Suppressor macrophage (primary cell): ENCODE results near the gene P2RX7.

Experiments
- DNase-seq, 4 experiments: peaks; one replicate each; pipeline ENCODE4 v3.0.0-alpha.2; 2020 to 2022
- total RNA-seq, 17 experiments: gene quantifications; one replicate each; lab custom pipeline; 2026; ENCODE audit warnings: mixed read lengths in 6 of 17, inconsistent platforms in 3 of 17; lab: John Stamatoyannopoulos, UW

P2RX7 gene
- 65.1 to 1,310 (median 123) reads per million in 17 experiments for total RNA-seq

GRCh38 chr12:121132601-121133481, at the start of gene P2RX7:
Gene P2RX7 (plus strand): TSS chr12:121132876. CDS start chr12:121132971, 95 bp downstream.
- peak; percentile 81 to 93 (median 90) for DNase-seq

DNA sequence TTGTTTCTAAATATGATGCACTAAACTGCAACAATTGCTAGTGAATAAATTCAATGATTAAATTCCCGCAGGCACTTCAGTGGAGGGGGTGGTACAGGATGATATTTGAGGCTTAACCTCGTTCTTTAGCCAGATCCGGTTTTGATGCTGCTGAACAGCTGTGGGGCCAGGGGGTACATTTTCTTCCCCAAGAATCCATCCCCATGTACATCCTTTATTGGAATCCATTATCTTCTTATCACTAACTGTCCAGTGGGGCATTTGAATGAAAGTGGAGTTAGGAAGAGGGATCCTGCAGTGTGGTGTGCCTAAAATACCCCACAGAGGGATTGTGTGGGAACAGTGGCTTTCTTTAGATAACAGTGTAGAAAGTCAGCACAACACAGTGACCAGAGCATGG, 48.4 kb upstream of the P2RX7 start:
- DNase-seq, result no peak

DNA sequence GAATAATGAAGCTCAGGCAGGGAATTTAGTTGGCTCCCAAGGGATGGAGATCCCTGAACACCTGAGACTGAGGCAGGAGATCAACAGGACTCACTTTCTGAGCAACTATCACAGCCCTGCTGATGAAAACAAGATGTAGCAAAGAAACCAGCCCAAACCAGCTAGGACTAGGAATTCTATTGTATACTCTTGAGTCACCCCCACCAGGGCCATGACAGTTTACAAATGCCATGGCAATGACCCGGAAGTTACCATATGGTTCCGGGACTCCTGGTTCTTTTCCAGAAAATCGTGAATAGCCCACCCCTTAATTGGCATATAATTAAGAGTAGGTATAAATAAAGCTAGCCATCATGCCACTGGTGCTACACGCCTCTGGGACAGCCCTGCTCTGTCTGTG, 47.6 kb upstream of the P2RX7 start:
- no peak for DNase-seq

- peak in 2 of 4 experiments; percentile 9 to 17 for DNase-seq
These were observed 46.9 kb upstream of the P2RX7 start for GRCh38 chr12:121085506-121086353.

GRCh38 chr12:121086781-121087295, 45.8 kb upstream of the P2RX7 start:
- DNase-seq, result peak; percentile 49 to 70 (median 65)

- DNase-seq, result peak in 2 of 4 experiments; percentile 37 to 40
These were observed 45.0 kb upstream of the P2RX7 start for GRCh38 chr12:121087467-121088194.

DNA sequence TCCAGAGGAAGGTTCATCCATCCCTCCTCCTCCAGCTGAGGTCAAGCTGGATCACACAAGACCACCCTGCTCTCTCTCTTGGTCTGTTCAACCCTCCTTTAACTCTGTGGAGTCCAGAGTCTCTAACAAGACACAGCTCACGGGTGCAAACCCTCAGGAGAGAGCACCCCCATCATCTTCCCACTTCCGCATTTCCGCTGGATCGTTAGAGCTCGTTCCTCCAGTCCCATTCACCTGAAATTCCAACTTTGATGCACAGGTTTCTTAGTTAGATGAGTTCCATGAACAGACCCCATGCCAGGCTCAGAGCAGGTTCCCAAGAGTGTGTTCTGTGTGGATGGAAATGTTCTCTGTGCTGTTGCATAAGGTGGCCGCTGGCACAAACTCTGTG, 44.5 kb upstream of the P2RX7 start:
- DNase-seq, result no peak

GRCh38 chr12:121089031-121089812, 43.5 kb upstream of the P2RX7 start:
- DNase-seq, result peak in 2 of 4 experiments; percentile 10 to 14

- DNase-seq, result no peak
These were observed 42.8 kb upstream of the P2RX7 start for GRCh38 chr12:121089813-121090430.

DNA sequence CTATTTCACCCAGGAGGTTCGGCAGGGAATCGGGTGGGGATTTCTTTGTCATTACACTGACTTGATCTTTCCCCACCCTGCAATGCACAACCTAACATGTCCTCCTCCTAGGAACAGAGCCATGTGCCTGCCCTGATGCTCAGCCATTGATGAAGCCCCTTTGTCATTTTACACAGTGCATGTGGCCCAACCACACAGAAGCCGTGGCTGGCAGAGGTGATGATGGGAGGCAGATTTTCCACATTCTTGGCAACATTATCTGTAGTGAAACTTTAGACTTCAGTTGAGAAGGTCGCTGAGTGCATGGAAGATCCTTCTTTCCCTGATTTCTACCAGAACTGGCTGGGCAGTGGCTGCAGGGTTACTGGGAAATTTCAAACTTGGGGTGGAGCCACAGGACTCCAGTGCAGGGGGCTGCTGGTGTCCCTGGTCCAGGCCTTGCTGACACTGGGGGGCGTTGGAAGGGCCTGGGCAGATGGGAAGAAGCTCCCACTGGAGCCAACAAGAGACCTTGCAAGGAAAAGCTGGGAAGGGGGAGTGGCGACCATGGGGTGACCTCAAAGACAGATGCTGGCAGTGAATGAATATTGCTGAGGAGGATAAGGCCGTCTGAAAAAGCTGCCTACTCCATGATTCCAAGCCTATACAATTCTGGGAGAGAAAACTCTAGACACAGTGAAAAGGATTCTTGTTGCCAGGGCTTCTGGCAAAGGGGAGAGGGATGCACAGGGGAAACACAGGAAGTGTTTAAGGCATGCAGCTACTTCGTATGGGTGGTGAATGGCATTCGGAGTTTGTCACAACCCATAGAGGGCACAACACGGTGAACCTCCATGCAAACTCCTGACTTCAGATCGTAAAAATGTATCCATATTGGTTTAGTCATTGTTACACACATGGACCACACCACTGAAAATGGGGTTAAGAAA, 41.8 kb upstream of the P2RX7 start:
- no peak for DNase-seq

- no peak for DNase-seq
These were observed 40.6 kb upstream of the P2RX7 start for GRCh38 chr12:121092034-121092433.

GRCh38 chr12:121093487-121093891, 39.2 kb upstream of the P2RX7 start:
- no peak for DNase-seq

DNA sequence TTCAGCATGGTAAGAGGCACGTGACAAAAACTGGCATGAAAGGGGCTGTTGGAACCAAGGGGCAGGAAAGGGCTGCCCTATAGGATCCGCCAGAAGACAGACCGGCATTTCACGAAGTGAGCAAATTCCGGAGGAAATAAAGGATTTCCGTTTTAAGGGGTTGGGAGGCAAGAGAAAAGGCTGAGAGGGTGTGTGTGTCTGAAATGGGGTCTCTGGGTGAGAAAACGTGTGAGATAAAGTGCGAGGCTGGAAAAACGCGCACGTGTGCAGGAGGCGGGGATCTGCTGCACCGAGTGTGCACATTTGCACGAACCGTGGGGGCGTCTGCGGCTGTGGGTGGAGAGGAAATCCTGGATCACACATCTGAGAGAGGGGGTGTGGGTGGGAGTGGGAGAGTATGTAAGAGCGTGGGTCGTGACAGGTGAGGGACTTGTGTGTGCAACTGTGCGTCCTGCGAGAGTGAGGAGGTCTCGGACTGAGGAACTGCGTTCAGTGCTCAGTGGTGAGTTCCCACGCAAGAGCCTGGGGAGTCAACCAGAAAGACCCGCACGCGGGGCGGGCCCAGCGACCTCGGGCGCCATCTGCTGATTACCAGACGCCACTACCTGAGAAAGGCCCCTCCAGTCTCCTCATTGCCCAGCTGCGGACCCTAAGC, 37.0 kb upstream of the P2RX7 start:
- peak; percentile 59 to 84 (median 71) for DNase-seq

GRCh38 chr12:121096199-121096798, 36.4 kb upstream of the P2RX7 start:
- peak; percentile 35 to 68 (median 52) for DNase-seq

DNA sequence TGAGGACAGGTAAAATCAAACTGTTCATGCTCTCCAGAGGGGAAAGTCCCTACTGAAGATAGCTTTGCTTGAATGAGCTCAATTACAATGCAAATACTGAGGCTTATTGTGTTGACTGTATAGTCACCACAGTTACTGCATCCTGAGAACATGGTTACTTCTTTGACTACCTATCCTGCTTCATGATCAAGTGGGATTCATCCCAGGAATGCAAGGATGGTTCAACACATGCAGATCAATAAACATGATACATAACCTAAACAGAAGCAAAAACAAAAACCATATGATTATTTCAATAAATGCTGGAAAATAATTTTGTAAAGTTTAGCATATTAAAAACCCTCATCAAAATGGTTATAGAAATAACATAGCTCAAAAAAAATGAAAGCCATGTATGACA, 32.9 kb upstream of the P2RX7 start:
- no peak for DNase-seq

DNA sequence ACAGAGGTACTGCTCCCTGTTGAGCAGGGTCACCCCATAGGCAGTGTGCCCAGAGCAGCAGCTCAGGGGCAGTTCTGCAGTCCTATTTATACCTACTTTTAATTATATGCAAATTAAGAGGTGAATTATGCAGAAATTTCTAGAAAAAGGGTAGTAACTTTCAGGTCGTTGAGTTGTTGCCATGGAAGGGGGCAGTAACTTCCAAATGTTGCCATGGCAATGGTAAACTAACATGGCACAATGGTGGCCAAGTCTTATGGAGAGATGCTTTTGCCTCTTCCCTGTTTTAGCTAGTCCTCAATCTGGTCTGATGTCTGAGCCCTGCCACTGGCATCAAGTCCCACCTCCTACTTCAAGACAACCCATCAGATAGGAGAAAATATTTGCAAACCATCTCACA, 30.4 kb upstream of the P2RX7 start:
- no peak for DNase-seq

GRCh38 chr12:121107681-121108080, 25.0 kb upstream of the P2RX7 start:
- DNase-seq, result no peak

DNA sequence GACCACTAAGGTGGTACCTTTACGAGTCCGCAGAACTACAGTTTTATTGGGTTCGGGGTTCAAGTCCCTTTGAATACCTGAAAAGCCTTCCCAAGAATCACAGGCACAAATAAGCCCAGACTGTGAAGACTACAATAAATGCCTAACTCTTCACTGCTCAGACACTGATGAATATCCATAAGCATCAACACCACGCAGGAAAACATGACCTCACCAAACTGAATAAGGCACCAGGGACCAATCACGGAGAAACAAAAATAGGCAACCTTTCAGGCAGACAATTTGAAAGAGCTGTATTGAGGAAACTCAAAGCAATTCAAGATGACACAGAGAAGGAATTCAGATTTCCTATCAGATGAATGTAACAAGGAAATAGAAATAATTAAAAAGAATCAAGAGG, 24.2 kb upstream of the P2RX7 start:
- no peak for DNase-seq
